SHP77 (cell line): ENCODE measurements around the gene CTTN.
"Not testable (repeated sequence)": the region's sequence is repeated elsewhere in the genome, so short reads cannot be mapped to it uniquely, and the experiment has no call there.

Experiments
- DNase-seq, 2 experiments: peaks; one replicate each; lab custom pipeline; 2025; lab: John Stamatoyannopoulos, UW

The CTTN gene

DNA sequence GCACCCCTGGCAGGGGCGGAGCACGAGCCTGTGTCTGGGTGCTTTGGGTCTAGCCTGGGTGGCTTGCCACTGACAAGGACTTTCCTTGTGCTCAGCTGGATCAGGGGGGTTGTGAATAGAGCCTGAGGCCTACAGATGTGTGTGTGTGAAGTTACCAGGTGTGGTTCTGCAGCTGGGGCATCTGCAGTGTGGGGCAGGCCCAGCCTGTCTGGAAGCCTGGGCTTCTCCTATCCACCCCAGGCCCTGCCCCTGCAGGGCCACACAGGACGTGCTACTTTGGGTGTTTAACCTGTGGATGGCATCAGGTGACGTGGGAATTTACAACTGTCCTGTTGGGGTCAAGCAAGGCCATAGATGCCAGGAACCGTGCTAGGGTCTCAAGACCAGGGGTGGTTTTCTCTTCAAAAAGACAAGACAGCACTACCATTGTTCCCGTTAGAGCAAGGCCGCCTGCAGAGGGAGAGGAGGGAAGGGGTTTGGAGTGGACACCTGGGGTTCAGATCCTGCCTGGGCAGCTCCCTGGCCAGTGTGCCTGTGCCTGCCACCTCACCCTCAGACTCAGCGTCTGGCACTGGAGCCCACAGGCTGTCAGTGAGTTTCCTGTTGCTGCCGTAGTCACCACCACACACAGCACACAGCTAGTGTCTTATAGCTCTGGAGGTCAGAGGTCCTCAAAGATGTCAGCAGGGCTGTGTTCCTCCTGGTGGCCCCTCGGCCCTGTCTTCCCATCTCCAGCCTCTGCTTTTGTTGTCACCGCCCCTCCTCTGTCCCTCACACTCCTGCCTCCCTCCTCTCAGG, 31.6 kb downstream of the CTTN start:
- no peak for DNase-seq

- no peak for DNase-seq
Measured at GRCh38 chr11:70430671-70431574, 32.6 kb downstream of the CTTN start.

DNA sequence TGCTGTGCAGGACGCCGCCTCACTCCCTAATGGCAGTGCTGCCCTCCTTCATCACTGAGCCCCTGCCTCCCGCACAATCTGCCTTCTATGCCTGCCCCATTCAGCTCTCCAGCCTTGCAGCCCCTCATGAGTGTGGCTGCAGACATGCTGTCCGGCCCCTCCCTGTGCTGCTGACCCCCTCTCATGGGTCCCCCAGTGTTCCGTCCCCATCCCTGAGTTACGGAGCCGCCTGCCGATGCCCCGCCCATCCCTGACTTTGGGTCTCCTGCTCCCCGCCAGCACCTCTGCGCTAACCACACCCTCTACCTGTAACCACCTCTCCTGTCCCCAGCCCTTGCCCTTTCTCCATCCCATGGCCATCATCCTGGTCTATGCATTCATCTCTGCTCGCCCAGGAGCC, 33.3 kb downstream of the CTTN start:
- DNase-seq = no peak

GRCh38 chr11:70432065-70432464, 33.7 kb downstream of the CTTN start:
- no peak for DNase-seq

DNA sequence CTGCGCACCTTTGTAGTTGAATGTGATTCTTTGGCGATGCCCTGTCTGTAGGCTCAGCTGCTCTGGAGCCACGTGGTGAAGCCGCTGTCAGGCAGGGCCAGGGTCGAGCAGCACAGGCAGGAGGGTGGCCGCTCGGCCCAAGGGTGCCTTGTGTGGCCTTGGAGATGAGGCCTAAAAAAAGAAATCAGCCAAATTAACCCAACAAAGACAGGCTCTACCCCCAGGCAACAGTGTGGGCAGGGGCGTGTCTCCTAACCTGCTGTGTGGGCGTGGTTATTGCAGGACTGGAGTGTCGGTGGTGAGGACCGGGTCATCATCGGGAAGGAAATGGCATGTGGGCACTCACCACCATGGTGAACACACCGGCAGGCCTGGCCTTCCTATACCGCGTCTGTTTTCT, 34.3 kb downstream of the CTTN start:
- no peak for DNase-seq

GRCh38 chr11:70433038-70433437, 34.7 kb downstream of the CTTN start:
- DNase-seq = no peak

DNA sequence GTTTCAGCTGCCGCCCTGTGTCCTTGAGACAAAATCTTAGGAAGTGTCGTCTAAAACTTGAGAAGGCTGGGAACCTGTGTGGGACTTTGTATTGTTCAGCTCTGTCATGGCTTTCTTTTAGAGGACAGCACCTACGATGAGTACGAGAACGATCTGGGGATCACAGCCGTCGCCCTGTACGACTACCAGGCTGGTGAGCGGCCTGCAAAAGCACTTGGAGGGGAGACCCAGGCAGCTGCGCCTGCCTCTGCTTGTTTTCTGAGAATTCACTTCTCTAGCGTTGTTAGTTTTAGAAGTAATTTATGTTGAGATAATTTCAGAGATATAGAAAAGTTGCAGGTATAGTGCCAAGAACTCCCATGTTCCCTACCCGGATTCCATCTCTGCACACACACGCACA, 35.2 kb downstream of the CTTN start:
- DNase-seq = no peak

DNA sequence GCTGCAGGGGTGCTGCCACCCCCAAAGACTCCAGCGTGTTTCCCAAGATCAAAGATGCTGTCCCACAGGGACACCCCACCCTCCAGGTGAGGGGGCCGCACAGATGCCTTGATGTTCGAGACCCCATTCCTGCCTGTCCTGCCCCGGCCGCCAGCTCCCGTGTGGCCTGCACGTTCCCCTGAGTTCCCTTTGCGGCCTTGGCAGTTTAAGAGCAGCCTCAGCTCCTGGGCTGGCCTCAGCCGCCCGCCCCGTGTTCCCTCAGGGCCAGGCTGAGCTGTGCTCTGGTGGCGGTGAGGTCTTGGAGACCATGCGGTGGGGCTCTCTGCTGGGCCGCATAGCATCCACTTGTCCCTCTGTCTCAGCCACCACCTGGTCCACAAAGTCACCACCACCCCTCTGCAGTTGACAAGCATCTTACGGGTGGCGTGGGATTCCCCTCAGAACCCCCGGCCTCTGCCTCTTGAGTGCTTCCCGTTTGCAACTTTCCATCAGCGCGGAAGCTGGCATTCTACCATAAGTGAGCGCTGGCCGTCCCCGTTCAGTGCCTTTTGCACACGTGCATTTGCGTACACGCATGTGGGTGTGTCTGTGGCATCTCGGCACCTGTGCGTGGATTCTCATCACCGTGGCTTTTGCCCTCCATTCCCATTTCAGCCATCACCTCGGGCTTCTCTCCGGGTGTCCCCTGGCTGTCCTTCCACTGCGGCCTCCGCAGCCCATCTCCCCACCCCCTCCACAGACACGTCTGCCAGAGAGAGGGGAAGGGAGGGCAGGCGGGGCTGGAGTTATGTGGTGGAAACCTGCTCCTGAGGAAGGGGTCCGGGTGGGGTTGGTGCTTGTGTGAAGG, 35.9 kb downstream of the CTTN start:
- DNase-seq = no peak

- no peak for DNase-seq
Measured at GRCh38 chr11:70434813-70435278, 36.5 kb downstream of the CTTN start.

- no peak for DNase-seq
Measured at GRCh38 chr11:70435361-70435760, 37.0 kb downstream of the CTTN start.

GRCh38 chr11:70435765-70436500, 37.6 kb downstream of the CTTN start:
- no peak for DNase-seq

GRCh38 chr11:70436501-70436860, 38.2 kb downstream of the CTTN start:
- DNase-seq = no peak

GRCh38 chr11:70437111-70437784, 38.9 kb downstream of the CTTN start:
- DNase-seq = no peak

DNA sequence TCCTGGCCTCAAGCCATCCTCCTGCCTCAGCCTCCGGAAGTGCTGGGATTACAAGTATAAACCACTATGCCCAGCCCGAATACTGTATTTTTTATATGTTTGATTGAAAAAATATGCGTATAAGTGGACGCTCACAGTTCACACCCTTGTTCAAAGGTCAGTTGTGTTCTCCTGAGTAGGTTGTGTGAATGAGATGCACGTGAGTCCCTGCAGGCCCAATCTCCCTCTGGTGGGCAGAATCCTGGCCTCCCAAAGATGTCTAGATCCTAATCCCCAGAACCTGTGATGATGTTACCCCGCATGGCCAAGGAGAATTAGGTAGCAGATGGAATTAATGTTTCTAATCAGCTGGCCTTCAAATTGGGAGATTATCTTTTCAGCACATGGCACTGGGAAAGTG, 41.9 kb downstream of the CTTN start:
- no peak for DNase-seq

GRCh38 chr11:70443773-70444030, 45.4 kb downstream of the CTTN start:
- DNase-seq = no peak

GRCh38 chr11:70445091-70445490, 46.8 kb downstream of the CTTN start:
- no peak for DNase-seq

- no peak for DNase-seq
Measured at GRCh38 chr11:70445605-70446004, 47.3 kb downstream of the CTTN start.

DNA sequence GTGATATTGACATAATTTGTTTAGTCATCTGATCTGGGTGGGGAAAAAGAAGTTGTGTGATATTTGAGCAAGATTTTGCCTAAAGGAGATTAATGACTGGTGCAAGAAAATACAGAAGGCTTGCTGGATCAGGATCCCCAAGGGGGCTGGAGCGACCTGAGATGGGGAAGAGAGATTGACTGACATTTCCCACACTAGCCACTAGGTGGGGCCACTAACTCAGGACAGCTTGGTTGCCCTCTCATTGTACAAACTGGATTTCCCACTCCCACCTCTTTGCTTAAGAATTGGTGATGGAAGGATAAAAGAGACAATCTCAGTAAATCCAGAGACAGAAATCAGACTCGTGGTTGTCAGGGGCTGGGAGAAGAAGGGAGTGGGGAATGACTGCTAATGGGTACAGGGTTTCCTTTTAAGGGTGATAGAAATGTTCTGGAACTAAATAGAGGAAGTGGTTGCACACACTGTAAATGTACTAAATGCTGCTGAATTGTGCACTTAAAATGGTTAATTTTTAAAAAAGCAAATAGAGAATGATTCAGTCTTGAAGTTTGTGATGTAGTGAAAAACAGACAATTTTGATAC, 50.7 kb downstream of the CTTN start:
- peak in 1 of 2 experiments; percentile 6 for DNase-seq

GRCh38 chr11:70454197-70454767, 56.0 kb downstream of the CTTN start:
- no peak for DNase-seq

DNA sequence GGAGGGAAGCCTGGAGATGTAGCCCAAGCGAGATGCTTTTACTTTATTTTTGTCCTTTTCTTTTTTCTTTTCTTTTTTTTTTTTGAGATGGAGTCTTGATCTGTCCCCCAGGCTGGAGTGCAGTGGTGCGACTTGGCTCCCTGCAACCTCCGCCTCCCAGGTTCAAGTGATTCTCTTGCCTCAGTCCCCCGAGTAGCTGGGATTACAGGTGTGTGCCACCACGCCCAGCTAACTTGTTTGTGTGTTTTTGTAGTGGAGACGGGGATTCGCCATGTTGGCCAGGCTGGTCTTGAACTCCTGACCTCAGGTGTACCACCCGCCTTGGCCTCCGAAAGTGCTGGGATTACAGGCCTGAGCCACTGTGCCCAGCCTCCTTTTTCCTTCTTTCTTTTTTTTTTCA, 56.5 kb downstream of the CTTN start:
- not testable (repeated sequence) for DNase-seq
